ENCODE results near the gene NUP210L. TPM values are rescaled to one million over a fixed set of nuclear protein-coding genes. Genes with fewer than 3 reads are reported as not detected.
A peak's percentile ranks its signal among the peaks of the same experiment; 100 is the strongest.

The NUP210L gene
- total and polyA plus RNA-seq, 9 of the 15 experiments (the other 6 are each of a cell fraction or from before 2014, with no cell fraction given), result 0.01 to 0.04 TPM; not detected in 7

DNA sequence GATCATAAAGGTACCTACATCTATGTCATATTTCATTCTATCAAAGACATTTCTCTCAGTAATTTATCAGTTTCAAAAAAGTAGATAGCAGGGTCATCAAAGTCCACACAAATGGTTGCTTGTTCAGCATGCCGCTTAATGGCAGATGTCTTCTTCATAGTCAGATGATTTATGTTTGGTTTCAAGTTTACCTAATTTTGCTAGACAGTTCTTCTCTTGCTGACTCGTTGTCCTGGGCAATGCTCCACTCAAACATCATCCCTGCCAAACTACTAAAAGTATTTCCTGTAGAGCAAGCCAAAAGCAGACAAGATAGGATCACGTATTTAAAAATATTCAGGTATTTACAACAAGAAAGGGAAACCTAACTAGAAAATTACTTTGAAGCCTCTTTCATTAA is 13.6 kb downstream of the NUP210L start (continued):
- TF ChIP-seq, protein P1, sequence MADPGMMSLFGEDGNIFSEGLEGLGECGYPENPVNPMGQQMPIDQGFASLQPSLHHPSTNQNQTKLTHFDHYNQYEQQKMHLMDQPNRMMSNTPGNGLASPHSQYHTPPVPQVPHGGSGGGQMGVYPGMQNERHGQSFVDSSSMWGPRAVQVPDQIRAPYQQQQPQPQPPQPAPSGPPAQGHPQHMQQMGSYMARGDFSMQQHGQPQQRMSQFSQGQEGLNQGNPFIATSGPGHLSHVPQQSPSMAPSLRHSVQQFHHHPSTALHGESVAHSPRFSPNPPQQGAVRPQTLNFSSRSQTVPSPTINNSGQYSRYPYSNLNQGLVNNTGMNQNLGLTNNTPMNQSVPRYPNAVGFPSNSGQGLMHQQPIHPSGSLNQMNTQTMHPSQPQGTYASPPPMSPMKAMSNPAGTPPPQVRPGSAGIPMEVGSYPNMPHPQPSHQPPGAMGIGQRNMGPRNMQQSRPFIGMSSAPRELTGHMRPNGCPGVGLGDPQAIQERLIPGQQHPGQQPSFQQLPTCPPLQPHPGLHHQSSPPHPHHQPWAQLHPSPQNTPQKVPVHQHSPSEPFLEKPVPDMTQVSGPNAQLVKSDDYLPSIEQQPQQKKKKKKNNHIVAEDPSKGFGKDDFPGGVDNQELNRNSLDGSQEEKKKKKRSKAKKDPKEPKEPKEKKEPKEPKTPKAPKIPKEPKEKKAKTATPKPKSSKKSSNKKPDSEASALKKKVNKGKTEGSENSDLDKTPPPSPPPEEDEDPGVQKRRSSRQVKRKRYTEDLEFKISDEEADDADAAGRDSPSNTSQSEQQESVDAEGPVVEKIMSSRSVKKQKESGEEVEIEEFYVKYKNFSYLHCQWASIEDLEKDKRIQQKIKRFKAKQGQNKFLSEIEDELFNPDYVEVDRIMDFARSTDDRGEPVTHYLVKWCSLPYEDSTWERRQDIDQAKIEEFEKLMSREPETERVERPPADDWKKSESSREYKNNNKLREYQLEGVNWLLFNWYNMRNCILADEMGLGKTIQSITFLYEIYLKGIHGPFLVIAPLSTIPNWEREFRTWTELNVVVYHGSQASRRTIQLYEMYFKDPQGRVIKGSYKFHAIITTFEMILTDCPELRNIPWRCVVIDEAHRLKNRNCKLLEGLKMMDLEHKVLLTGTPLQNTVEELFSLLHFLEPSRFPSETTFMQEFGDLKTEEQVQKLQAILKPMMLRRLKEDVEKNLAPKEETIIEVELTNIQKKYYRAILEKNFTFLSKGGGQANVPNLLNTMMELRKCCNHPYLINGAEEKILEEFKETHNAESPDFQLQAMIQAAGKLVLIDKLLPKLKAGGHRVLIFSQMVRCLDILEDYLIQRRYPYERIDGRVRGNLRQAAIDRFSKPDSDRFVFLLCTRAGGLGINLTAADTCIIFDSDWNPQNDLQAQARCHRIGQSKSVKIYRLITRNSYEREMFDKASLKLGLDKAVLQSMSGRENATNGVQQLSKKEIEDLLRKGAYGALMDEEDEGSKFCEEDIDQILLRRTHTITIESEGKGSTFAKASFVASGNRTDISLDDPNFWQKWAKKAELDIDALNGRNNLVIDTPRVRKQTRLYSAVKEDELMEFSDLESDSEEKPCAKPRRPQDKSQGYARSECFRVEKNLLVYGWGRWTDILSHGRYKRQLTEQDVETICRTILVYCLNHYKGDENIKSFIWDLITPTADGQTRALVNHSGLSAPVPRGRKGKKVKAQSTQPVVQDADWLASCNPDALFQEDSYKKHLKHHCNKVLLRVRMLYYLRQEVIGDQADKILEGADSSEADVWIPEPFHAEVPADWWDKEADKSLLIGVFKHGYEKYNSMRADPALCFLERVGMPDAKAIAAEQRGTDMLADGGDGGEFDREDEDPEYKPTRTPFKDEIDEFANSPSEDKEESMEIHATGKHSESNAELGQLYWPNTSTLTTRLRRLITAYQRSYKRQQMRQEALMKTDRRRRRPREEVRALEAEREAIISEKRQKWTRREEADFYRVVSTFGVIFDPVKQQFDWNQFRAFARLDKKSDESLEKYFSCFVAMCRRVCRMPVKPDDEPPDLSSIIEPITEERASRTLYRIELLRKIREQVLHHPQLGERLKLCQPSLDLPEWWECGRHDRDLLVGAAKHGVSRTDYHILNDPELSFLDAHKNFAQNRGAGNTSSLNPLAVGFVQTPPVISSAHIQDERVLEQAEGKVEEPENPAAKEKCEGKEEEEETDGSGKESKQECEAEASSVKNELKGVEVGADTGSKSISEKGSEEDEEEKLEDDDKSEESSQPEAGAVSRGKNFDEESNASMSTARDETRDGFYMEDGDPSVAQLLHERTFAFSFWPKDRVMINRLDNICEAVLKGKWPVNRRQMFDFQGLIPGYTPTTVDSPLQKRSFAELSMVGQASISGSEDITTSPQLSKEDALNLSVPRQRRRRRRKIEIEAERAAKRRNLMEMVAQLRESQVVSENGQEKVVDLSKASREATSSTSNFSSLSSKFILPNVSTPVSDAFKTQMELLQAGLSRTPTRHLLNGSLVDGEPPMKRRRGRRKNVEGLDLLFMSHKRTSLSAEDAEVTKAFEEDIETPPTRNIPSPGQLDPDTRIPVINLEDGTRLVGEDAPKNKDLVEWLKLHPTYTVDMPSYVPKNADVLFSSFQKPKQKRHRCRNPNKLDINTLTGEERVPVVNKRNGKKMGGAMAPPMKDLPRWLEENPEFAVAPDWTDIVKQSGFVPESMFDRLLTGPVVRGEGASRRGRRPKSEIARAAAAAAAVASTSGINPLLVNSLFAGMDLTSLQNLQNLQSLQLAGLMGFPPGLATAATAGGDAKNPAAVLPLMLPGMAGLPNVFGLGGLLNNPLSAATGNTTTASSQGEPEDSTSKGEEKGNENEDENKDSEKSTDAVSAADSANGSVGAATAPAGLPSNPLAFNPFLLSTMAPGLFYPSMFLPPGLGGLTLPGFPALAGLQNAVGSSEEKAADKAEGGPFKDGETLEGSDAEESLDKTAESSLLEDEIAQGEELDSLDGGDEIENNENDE (IDR thresholded peaks at IDR 0.05; ENCODE audit: low read depth, low read length), result no peak
- TF ChIP-seq MEIS2 (IDR thresholded peaks at IDR 0.05; ENCODE audit: partially characterized antibody) (peak; percentile 94), SIN3B (IDR thresholded peaks at IDR 0.05; ENCODE audit: low read depth) (no peak), PCBP1 (IDR thresholded peaks at IDR 0.05; ENCODE audit: low read depth, low read length, poor library complexity, severe bottlenecking) (no peak), ETV5 (CRISPR knock-in tag; IDR thresholded peaks at IDR 0.05; ENCODE audit: low read depth) (no peak), KLF6 (CRISPR knock-in tag; IDR thresholded peaks at IDR 0.05; ENCODE audit: borderline replicate concordance) (no peak)
- TF ChIP-seq, protein P2, sequence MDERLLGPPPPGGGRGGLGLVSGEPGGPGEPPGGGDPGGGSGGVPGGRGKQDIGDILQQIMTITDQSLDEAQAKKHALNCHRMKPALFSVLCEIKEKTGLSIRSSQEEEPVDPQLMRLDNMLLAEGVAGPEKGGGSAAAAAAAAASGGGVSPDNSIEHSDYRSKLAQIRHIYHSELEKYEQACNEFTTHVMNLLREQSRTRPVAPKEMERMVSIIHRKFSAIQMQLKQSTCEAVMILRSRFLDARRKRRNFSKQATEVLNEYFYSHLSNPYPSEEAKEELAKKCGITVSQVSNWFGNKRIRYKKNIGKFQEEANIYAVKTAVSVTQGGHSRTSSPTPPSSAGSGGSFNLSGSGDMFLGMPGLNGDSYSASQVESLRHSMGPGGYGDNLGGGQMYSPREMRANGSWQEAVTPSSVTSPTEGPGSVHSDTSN (CRISPR knock-in tag; IDR thresholded peaks at IDR 0.05; ENCODE audit: low read depth), result no peak
- TF ChIP-seq, protein P2 (tag; conservative IDR thresholded peaks at IDR 0.05; ENCODE audit: low read depth), result peak; percentile 93

All from K562 (cell line).